Neuron (in vitro differentiated cells): Measurements from ENCODE around the gene FMN2.

Experiments
- H2AFZ ChIP-seq: one replicate; pipeline ENCODE4 v1.6.1; 2013; ENCODE audit warnings: low read depth, mild to moderate bottlenecking, inconsistent platforms, low read length, moderate library complexity
- H3K27me3 ChIP-seq: one replicate; pipeline ENCODE4 v1.6.1; 2013; ENCODE audit warnings: low read length; ENCODE audit not compliant: insufficient read depth
- H3K36me3 ChIP-seq: one replicate; pipeline ENCODE4 v1.6.1; 2013; ENCODE audit warnings: low read length; ENCODE audit not compliant: insufficient read depth
- H3K4me1 ChIP-seq: one replicate; pipeline ENCODE4 v1.6.1; 2013; ENCODE audit warnings: low read length; ENCODE audit not compliant: insufficient read depth
- H3K4me3 ChIP-seq: 2 replicates; pipeline ENCODE4 v1.5.1; 2013; ENCODE audit warnings: mild to moderate bottlenecking, low read length, moderate library complexity
- H3K9me3 ChIP-seq: one replicate; pipeline ENCODE4 v1.6.1; 2013; ENCODE audit warnings: low read length

Gene FMN2

GRCh38 chr1:240337781-240338180 lies 246.1 kb downstream of the FMN2 start:
- H3K36me3 ChIP-seq = peaks cover 61% of the 10 kb centered on the region
- no peak overlapping the region for H3K4me3 ChIP-seq
- no peaks in the 10 kb centered on the region for H3K9me3 ChIP-seq
- no peak overlapping the region for H2AFZ ChIP-seq
- H3K27me3 ChIP-seq = no peaks in the 10 kb centered on the region
- H3K4me1 ChIP-seq = no peaks in the 10 kb centered on the region

DNA sequence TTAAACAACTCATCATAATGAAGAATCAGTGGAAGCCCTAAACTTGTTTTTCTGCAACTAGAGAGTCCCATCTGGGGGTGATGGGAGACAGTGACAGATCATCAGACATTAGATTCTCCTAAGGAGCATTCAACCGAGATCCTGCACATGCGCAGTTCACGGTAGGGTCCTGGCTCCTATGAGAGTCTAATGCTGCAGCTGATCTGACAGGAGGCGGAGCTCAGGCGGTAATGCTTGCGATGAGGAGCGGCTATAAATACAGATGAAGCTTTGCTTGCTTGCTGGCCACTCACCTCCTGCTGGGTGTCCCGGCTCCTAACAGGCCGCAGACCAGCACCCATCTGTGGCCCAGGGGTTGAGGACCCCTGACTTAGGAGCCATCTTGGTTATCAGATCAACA lies 247.2 kb downstream of the FMN2 start:
- H3K9me3 ChIP-seq = no peaks in the 10 kb centered on the region
- H3K36me3 ChIP-seq = peaks cover 63% of the 10 kb centered on the region
- H3K27me3 ChIP-seq = no peaks in the 10 kb centered on the region
- H3K4me3 ChIP-seq = no peak overlapping the region
- H2AFZ ChIP-seq = no peak overlapping the region
- no peaks in the 10 kb centered on the region for H3K4me1 ChIP-seq

- Histone ChIP-seq H3K27me3 (no peaks in the 10 kb centered on the region), H3K4me3 (no peak overlapping the region), H3K4me1 (no peaks in the 10 kb centered on the region), H2AFZ (no peak overlapping the region), H3K9me3 (no peaks in the 10 kb centered on the region), H3K36me3 (peaks cover 56% of the 10 kb centered on the region)
Measured at GRCh38 chr1:240341365-240342250, 249.9 kb downstream of the FMN2 start.

DNA sequence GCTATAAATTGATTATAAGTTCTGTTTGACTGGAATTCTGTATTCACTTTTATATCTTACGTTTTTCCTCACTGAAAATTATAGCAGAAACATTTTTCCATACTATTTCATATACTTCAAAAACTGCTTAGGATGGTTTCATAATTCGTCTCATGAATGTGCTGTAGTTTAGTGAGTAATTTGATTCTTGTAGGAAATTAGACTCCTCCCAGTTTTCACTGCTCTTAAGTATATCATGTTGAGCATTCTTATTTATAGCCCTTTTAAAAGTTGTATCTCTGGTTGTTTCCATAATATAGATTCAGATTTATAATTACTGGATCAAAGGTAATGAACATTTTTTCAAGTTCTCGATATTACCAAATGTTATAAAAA lies 250.6 kb downstream of the FMN2 start:
- H2AFZ ChIP-seq = no peak overlapping the region
- H3K9me3 ChIP-seq = no peaks in the 10 kb centered on the region
- peaks cover 57% of the 10 kb centered on the region for H3K36me3 ChIP-seq
- H3K27me3 ChIP-seq = no peaks in the 10 kb centered on the region
- H3K4me3 ChIP-seq = no peak overlapping the region
- H3K4me1 ChIP-seq = no peaks in the 10 kb centered on the region

- Histone ChIP-seq H3K4me1 (no peaks in the 10 kb centered on the region), H3K4me3 (no peak overlapping the region), H3K9me3 (no peaks in the 10 kb centered on the region), H3K27me3 (no peaks in the 10 kb centered on the region), H2AFZ (no peak overlapping the region), H3K36me3 (peaks cover 65% of the 10 kb centered on the region)
Measured at GRCh38 chr1:240343045-240343444, 251.4 kb downstream of the FMN2 start.

GRCh38 chr1:240343966-240344365 lies 252.3 kb downstream of the FMN2 start:
- H3K9me3 ChIP-seq = no peaks in the 10 kb centered on the region
- H3K4me1 ChIP-seq = no peaks in the 10 kb centered on the region
- H3K27me3 ChIP-seq = no peaks in the 10 kb centered on the region
- H3K4me3 ChIP-seq = no peak overlapping the region
- H2AFZ ChIP-seq = no peak overlapping the region
- peaks cover 62% of the 10 kb centered on the region for H3K36me3 ChIP-seq

GRCh38 chr1:240344918-240345317 lies 253.2 kb downstream of the FMN2 start:
- Histone ChIP-seq H3K27me3 (no peaks in the 10 kb centered on the region), H3K4me3 (no peak overlapping the region), H3K4me1 (no peaks in the 10 kb centered on the region), H3K9me3 (no peaks in the 10 kb centered on the region), H3K36me3 (peaks cover 59% of the 10 kb centered on the region), H2AFZ (no peak overlapping the region)

- no peaks in the 10 kb centered on the region for H3K4me1 ChIP-seq
- H3K4me3 ChIP-seq = no peak overlapping the region
- no peaks in the 10 kb centered on the region for H3K9me3 ChIP-seq
- no peaks in the 10 kb centered on the region for H3K27me3 ChIP-seq
- peaks cover 72% of the 10 kb centered on the region for H3K36me3 ChIP-seq
- no peak overlapping the region for H2AFZ ChIP-seq
Measured at GRCh38 chr1:240349695-240350094, 258.0 kb downstream of the FMN2 start.

DNA sequence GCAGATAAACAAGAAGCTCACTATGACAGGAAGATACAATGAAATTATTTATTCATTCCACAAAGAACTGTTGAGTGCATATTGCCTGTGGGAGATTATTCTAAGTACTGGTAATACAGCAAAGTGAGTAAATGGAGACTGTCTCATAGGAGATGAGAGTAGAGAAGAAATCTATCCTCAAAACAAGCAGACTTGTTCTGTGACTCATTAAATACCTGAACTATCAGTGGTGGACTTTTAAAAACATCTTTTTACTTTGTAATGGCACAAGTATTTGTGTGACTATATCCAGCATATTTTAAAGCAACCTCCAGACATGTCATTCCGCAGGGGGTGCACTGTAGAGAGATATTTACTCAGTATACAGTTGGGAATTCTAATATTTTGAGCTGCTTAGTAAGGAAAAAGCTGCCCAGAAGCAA lies 259.2 kb downstream of the FMN2 start:
- H3K4me1 ChIP-seq = no peaks in the 10 kb centered on the region
- H3K36me3 ChIP-seq = peaks cover 73% of the 10 kb centered on the region
- no peaks in the 10 kb centered on the region for H3K9me3 ChIP-seq
- no peak overlapping the region for H2AFZ ChIP-seq
- no peaks in the 10 kb centered on the region for H3K27me3 ChIP-seq
- no peak overlapping the region for H3K4me3 ChIP-seq

DNA sequence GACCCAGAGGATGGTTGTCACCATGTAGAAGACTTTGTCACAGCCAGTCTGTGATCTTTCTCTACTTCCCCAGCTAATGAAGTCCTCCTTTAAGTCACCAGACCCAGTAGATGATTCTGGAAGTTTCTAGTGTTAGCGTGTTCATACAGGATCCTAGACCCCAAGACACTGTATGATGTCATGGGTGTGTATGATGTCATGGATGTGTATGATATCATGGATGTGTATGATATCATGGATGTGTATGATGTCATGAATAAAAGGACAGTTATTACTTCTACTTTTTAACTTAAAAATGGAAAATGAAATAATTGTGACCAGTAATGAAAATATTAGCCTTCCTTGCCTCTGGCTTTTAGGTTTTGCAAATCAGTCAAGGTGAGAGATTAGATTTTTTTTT lies 260.0 kb downstream of the FMN2 start:
- Histone ChIP-seq H3K27me3 (no peaks in the 10 kb centered on the region), H3K4me3 (no peak overlapping the region), H3K9me3 (no peaks in the 10 kb centered on the region), H3K36me3 (peaks cover 77% of the 10 kb centered on the region), H3K4me1 (no peaks in the 10 kb centered on the region), H2AFZ (no peak overlapping the region)

DNA sequence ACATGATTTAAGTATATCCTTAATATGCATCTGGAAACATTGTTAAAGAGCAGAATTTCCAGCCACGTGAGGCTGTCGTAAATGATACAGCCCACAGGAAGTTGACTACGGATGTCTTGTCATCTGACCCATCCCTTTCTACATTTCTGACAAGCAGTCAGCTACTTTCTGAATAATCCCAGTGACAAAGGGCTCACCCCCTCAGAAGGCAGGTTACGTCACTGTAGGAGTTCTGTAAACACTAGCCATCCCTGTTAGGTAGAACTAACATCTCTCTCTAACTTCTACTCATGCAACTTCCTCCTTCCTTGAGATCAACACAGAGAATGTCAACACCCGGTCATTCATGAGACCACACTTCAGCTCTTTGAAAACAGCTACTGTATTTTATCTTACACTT lies 261.1 kb downstream of the FMN2 start:
- Histone ChIP-seq H3K9me3 (no peaks in the 10 kb centered on the region), H3K4me3 (no peak overlapping the region), H3K27me3 (no peaks in the 10 kb centered on the region), H2AFZ (no peak overlapping the region), H3K4me1 (no peaks in the 10 kb centered on the region), H3K36me3 (peaks cover 78% of the 10 kb centered on the region)

DNA sequence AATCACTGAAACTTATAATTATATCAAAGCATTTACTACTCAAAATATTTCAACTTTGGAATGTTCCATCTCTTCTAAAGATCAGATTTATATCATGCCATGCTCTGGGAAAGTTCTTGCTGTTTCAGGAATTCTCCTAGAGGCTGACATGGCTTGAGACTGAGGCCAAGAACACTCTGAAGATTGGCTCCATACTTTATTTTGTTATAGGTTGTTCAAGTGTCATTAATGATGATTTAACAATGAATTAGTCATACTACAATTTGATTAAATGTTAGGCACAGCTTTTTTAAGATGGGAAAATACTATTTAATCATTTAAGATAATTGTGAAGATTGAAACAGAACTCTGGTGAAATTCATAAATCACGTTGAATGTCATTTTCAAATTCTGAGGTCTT lies 264.9 kb downstream of the FMN2 start:
- no peak overlapping the region for H2AFZ ChIP-seq
- no peaks in the 10 kb centered on the region for H3K27me3 ChIP-seq
- peaks cover 82% of the 10 kb centered on the region for H3K36me3 ChIP-seq
- H3K4me3 ChIP-seq = no peak overlapping the region
- no peaks in the 10 kb centered on the region for H3K9me3 ChIP-seq
- H3K4me1 ChIP-seq = no peaks in the 10 kb centered on the region

- Histone ChIP-seq H3K4me3 (no peak overlapping the region), H3K4me1 (no peaks in the 10 kb centered on the region), H2AFZ (no peak overlapping the region), H3K9me3 (no peaks in the 10 kb centered on the region), H3K36me3 (peaks cover 64% of the 10 kb centered on the region), H3K27me3 (no peaks in the 10 kb centered on the region)
Measured at GRCh38 chr1:240362046-240362445, 270.4 kb downstream of the FMN2 start.

- H3K36me3 ChIP-seq = peaks cover 60% of the 10 kb centered on the region
- no peaks in the 10 kb centered on the region for H3K9me3 ChIP-seq
- no peak overlapping the region for H3K4me3 ChIP-seq
- no peaks in the 10 kb centered on the region for H3K27me3 ChIP-seq
- H3K4me1 ChIP-seq = no peaks in the 10 kb centered on the region
- H2AFZ ChIP-seq = no peak overlapping the region
Measured at GRCh38 chr1:240362826-240363225, 271.1 kb downstream of the FMN2 start.
